Trophoblast cell (in vitro differentiated cells and primary cell): Measurements from ENCODE around the gene DUT.
"Not testable (repeated sequence)": the region's sequence is repeated elsewhere in the genome, so short reads cannot be mapped to it uniquely, and the experiment has no call there.

Source experiments
- DNase-seq, 2 donors: peaks; one replicate each; pipeline ENCODE4 v3.0.0-alpha.2; 2016
- H2AFZ ChIP-seq: 2 replicates; pipeline ENCODE4 v1.6.1; 2013; ENCODE audit warnings: low read length, moderate library complexity, mild to moderate bottlenecking; ENCODE audit not compliant: insufficient read depth, poor library complexity
- H2AK5ac ChIP-seq: 2 replicates; pipeline ENCODE4 v1.6.1; 2013; ENCODE audit warnings: mild to moderate bottlenecking, low read length
- H2BK120ac ChIP-seq: 2 replicates; pipeline ENCODE4 v1.6.1; 2013; ENCODE audit warnings: low read length, mild to moderate bottlenecking, moderate library complexity; ENCODE audit not compliant: insufficient read depth, poor library complexity
- H2BK12ac ChIP-seq: 2 replicates; pipeline ENCODE4 v1.6.1; 2013; ENCODE audit warnings: mild to moderate bottlenecking, low read length, moderate library complexity
- H2BK5ac ChIP-seq: 2 replicates; pipeline ENCODE4 v1.6.1; 2013; ENCODE audit warnings: low read length, low read depth, moderate library complexity, mild to moderate bottlenecking; ENCODE audit not compliant: poor library complexity
- H3K14ac ChIP-seq: 2 replicates; pipeline ENCODE4 v1.6.1; 2013; ENCODE audit warnings: mild to moderate bottlenecking, low read length
- H3K18ac ChIP-seq: 2 replicates; pipeline ENCODE4 v1.6.1; 2013; ENCODE audit warnings: mild to moderate bottlenecking, low read length
- H3K23ac ChIP-seq: 2 replicates; pipeline ENCODE4 v1.6.1; 2013; ENCODE audit warnings: low read length
- H3K27ac ChIP-seq: 2 replicates; pipeline ENCODE4 v1.5.1; 2013; ENCODE audit warnings: low read depth, mild to moderate bottlenecking, inconsistent platforms, low read length, moderate library complexity
- H3K27me3 ChIP-seq: 2 replicates; pipeline ENCODE4 v1.6.1; 2013; ENCODE audit warnings: inconsistent platforms, mild to moderate bottlenecking, low read length, moderate library complexity; ENCODE audit not compliant: insufficient read depth
- H3K36me3 ChIP-seq, 2 experiments: 1 replicate in 1 of 2; 2 replicates in 1 of 2; pipeline ENCODE4 v1.6.1; 2013; ENCODE audit warnings: low read length in 2 of 2, mild to moderate bottlenecking in 2 of 2, moderate library complexity in 1 of 2; ENCODE audit not compliant: insufficient read depth in 2 of 2, control insufficient read depth in 1 of 2
- H3K4ac ChIP-seq: 2 replicates; pipeline ENCODE4 v1.6.1; 2013; ENCODE audit warnings: low read depth, mild to moderate bottlenecking, low read length, moderate library complexity
- H3K4me1 ChIP-seq, 2 experiments: 1 replicate in 1 of 2; 2 replicates in 1 of 2; pipeline ENCODE4 v1.6.1; 2013; ENCODE audit warnings: low read length in 2 of 2, mild to moderate bottlenecking in 2 of 2, moderate library complexity in 1 of 2; ENCODE audit not compliant: insufficient read depth in 2 of 2, control insufficient read depth in 1 of 2
- H3K4me2 ChIP-seq: 2 replicates; pipeline ENCODE4 v1.6.1; 2013; ENCODE audit warnings: inconsistent platforms, mild to moderate bottlenecking, low read length, moderate library complexity
- H3K4me3 ChIP-seq: 2 replicates; pipeline ENCODE4 v1.5.1; 2013; ENCODE audit warnings: mild to moderate bottlenecking, low read depth, low read length, inconsistent platforms
- H3K79me1 ChIP-seq: one replicate; pipeline ENCODE4 v1.6.1; 2013; ENCODE audit warnings: low read length
- H3K79me2 ChIP-seq: 2 replicates; pipeline ENCODE4 v1.6.1; 2013; ENCODE audit warnings: low read length, mild to moderate bottlenecking; ENCODE audit not compliant: control insufficient read depth, insufficient read depth, poor library complexity
- H3K9ac ChIP-seq: 2 replicates; pipeline ENCODE4 v1.6.1; 2013; ENCODE audit warnings: mild to moderate bottlenecking, low read length
- H3K9me3 ChIP-seq: 2 replicates; pipeline ENCODE4 v1.6.1; 2013; ENCODE audit warnings: low read depth, mild to moderate bottlenecking, control low read depth, inconsistent platforms, low read length; ENCODE audit not compliant: insufficient read depth
- H4K12ac ChIP-seq: 2 replicates; pipeline ENCODE4 v1.6.1; 2013; ENCODE audit warnings: low read depth, mild to moderate bottlenecking, low read length, moderate library complexity
- H4K8ac ChIP-seq: 2 replicates; pipeline ENCODE4 v1.6.1; 2013; ENCODE audit warnings: low read depth, mild to moderate bottlenecking, low read length, moderate library complexity
- H4K91ac ChIP-seq: one replicate; pipeline ENCODE4 v1.6.1; 2013; ENCODE audit warnings: low read depth, mild to moderate bottlenecking, low read length, moderate library complexity
- WGBS: extraction: QIAGEN DNeasy Blood & Tissue Kit; methylation state at CpG from one replicate; pipeline ENCODE4 v1.1.7; 2013; ENCODE audit warnings: missing lambda C conversion rate; ENCODE audit not compliant: insufficient read length, insufficient coverage; ENCODE audit errors: extremely low coverage; 5-methylcytosine and 5-hydroxymethylcytosine counted together

Gene DUT

DNA sequence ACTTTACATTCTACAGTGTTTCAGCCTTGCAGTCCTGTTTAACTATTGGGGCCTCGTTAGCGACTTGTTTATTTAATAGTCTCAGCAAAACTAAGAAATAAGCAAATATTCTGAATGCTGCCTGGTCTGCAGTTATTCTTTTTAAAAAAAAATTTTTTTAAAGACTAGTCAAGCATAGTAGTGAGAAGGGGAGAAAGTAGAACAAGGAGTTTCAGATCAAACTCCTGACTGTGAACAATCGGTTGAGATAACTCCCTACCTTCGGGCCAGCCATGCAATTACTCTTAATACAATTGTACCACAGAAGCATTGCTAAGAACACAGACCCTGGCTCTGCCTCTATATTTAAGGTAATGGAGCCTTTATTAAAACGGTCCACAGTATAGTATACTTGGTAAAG is 5.8 kb upstream of the DUT start:
- Histone ChIP-seq H2BK120ac (no peak overlapping the region), H4K91ac (no peak overlapping the region), H2AK5ac (no peak overlapping the region), H3K9ac (no peak overlapping the region), H3K79me2 (no peaks in the 10 kb centered on the region), H2BK12ac (no peak overlapping the region), H3K27me3 (no peaks in the 10 kb centered on the region), H3K4me3 (no peak overlapping the region), H3K14ac (no peak overlapping the region), H3K9me3 (no peaks in the 10 kb centered on the region), H3K36me3 (no peaks in the 10 kb centered on the region), H4K8ac (no peak overlapping the region), H3K4me1 (no peaks in the 10 kb centered on the region), H3K27ac (no peak overlapping the region), H3K23ac (no peak overlapping the region), H2BK5ac (no peak overlapping the region), H2AFZ (no peak overlapping the region), H4K12ac (no peak overlapping the region), H3K18ac (no peak overlapping the region), H3K4ac (no peak overlapping the region), H3K4me2 (no peak overlapping the region), H3K79me1 (no peaks in the 10 kb centered on the region)
- no CpG with 5 or more reads among the region's 5 CpGs for WGBS
- DNase-seq: no peak

DNA sequence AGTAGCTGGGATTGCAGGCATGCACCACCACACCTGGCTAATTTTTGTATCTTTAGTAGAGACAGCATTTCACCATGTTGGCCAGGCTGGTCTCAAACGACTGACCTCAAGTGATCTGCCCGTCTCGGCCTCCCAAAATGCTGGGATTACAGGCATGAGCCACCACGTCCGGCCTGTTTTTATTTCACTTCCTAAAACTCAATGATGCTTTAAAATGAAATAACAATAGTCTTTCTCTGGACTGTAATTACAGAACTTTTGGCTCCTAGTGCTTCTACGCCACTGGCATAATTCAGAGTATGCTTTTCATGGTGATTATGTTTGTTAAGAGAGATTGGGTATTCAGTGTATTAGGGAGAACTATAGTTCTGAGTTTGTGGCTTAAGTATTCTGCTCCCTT is 5.0 kb upstream of the DUT start:
- not testable (repeated sequence) for H3K4me2 ChIP-seq, H2AK5ac ChIP-seq, H3K9me3 ChIP-seq, H3K14ac ChIP-seq, H3K9ac ChIP-seq, H3K79me2 ChIP-seq, H3K18ac ChIP-seq, H4K12ac ChIP-seq, H3K79me1 ChIP-seq, H3K4me3 ChIP-seq, H3K4me1 ChIP-seq, DNase-seq, H4K91ac ChIP-seq, H4K8ac ChIP-seq, H3K36me3 ChIP-seq, H2BK120ac ChIP-seq, H2BK5ac ChIP-seq, H2BK12ac ChIP-seq, H3K23ac ChIP-seq, H2AFZ ChIP-seq, H3K4ac ChIP-seq, H3K27ac ChIP-seq, H3K27me3 ChIP-seq
- no CpG with 5 or more reads among the region's 6 CpGs for WGBS

DNA sequence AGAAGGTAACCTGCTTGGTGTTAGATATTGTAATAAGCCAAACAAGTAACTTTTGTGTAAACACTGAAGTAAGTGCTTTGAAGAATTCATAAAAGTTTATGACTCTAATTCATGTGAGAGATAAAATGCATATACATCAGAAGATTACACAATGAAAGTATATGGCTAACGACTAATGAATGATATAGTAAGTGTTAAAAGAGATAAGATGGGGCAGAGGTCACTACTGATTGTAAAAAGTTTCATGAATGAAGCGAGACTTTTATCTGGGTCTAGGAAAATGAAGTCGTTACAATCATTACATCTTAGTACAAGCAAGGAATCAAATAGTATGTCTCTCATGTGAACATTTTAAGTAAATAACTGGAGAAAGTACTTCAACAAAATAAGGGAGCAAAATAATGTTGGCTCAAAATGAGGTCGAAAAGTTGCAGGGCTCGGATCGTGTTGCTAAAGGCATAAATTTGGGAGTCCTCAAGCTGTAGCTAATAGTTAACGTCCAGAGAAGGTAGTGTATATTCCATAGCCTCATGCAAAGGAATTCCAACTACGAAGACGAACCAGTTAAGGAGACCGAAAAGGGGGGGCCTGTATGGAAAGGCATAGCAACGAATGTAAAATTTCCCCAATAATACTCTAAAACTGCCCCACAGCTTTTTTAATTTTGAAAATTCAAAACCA is 984 bp upstream of the DUT start:
- WGBS: no CpG with 5 or more reads among the region's 11 CpGs

DNA sequence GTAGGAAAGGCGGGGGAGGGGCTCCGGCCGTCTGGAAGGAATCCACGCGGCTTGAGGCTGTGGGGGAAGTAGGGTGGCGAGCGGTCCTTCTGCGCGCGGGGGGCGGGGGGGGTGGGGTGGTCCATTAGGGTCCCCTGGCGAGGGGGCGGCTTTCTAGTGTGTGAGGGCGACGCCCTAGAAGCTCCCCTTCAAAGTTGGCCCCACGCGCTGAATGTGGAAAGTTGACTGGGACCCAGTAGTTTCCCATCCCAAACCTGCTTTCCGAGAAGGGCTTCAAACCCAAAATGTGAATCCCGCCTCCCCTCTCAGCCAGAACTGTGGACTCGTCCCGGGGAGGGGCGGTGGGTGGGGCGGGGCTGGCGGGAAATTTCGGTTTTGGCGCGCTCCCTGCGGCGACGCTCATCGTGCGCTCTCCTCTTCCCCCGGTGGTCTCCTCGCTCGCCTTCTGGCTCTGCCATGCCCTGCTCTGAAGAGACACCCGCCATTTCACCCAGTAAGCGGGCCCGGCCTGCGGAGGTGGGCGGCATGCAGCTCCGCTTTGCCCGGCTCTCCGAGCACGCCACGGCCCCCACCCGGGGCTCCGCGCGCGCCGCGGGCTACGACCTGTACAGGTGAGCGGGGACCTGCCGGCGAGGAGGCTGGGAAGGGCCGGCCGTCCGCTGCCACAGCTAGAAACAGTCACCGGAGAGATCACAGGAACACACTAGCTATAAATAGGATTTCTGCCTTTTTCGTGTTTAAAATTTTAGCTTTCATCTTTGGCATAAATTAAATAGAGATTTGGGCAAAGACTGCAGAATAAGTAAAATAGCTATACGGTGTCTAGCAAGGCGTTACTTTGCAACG is 790 bp downstream of the DUT start:
- Histone ChIP-seq H3K79me1 (peaks cover 13% of the 10 kb centered on the region), H3K14ac (no peak overlapping the region), H3K4me2 (peak overlapping the region; percentile 98), H3K23ac (no peak overlapping the region), H3K4me3 (peak overlapping the region; percentile 92), H4K12ac (no peak overlapping the region), H3K4me1 (peaks cover 0 to 2% of the 10 kb centered on the region in 2 experiments), H3K27ac (peak overlapping the region; percentile 96), H3K18ac (peak overlapping the region; percentile 86), H2BK12ac (no peak overlapping the region), H4K8ac (peak overlapping the region; percentile 99), H2BK120ac (peak overlapping the region; percentile 78), H3K27me3 (no peaks in the 10 kb centered on the region), H3K9me3 (no peaks in the 10 kb centered on the region), H3K4ac (peak overlapping the region; percentile 70), H4K91ac (peak overlapping the region; percentile 98), H3K79me2 (peaks cover 7% of the 10 kb centered on the region), H2AK5ac (no peak overlapping the region), H3K36me3 (peaks cover 0 to 11% of the 10 kb centered on the region in 2 experiments), H3K9ac (peak overlapping the region; percentile 93), H2AFZ (peak overlapping the region; percentile 100), H2BK5ac (peak overlapping the region; percentile 88)
- peak in 1 of 2 donors; percentile 68 for DNase-seq
- no CpG with 5 or more reads among the region's 64 CpGs for WGBS

More for the DNA sequence above, 984 bp upstream of the DUT start:
- Histone ChIP-seq H3K36me3 (peaks cover 0 to 3% of the 10 kb centered on the region in 2 experiments), H2BK5ac (no peak overlapping the region), H3K79me2 (peaks cover 7% of the 10 kb centered on the region), H3K18ac (no peak overlapping the region), H2BK12ac (no peak overlapping the region), H4K12ac (no peak overlapping the region), H4K8ac (no peak overlapping the region), H2AK5ac (no peak overlapping the region), H3K4me1 (peaks cover 0 to 2% of the 10 kb centered on the region in 2 experiments), H3K9me3 (no peaks in the 10 kb centered on the region), H3K27ac (no peak overlapping the region), H3K4me2 (peak overlapping the region; percentile 98), H3K79me1 (peaks cover 13% of the 10 kb centered on the region), H3K9ac (no peak overlapping the region), H3K4ac (no peak overlapping the region), H3K14ac (no peak overlapping the region), H2BK120ac (no peak overlapping the region), H2AFZ (no peak overlapping the region), H3K27me3 (no peaks in the 10 kb centered on the region), H3K23ac (no peak overlapping the region), H4K91ac (no peak overlapping the region), H3K4me3 (no peak overlapping the region)
- peak in 1 of 2 donors; percentile 50 for DNase-seq
